ENCODE measurements around the gene CREB3L1. TPM values are rescaled to one million over a fixed set of nuclear protein-coding genes. Genes with fewer than 3 reads are reported as not detected.

Gene CREB3L1
- total RNA-seq, 1 experiment from 2014 or later = 3.3 TPM

DNA sequence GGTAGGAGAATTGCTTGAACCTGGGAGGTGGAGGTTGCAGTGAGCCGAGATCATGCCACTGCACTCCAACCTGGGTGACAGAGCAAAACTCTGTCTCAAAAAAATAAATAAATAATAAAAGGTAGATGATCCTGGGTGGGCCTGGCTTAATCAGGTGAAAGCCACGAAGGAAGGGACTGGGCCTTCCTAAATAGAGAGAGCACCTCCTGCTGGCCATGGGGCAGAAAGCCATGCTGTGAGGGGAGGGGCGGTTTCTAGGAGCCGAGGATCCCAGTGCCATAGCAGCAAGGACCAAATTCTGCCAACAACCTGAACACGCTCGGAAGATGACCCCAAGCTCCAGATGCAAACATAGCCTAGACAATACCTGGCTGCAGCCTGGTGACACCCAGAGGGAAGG, 45.3 kb downstream of the CREB3L1 start:
- Histone ChIP-seq H2BK120ac (ENCODE audit: low read depth, low read length, poor library complexity, severe bottlenecking) (no peak overlapping the region), H4K5ac (ENCODE audit: insufficient read length, low read depth, low read length) (no peak overlapping the region), H2BK15ac (ENCODE audit: low read depth, low read length) (no peak overlapping the region), H3K4me2 (ENCODE audit: insufficient read depth, insufficient read length, low read length) (no peak overlapping the region), H3K79me1 (ENCODE audit: insufficient read depth, low read depth, low read length, poor library complexity, severe bottlenecking) (no peaks in the 10 kb centered on the region), H3K14ac (ENCODE audit: insufficient read depth, low read length) (no peak overlapping the region), H3K9ac (ENCODE audit: extremely low read depth, insufficient read length, low read length) (no peak overlapping the region), H3K27ac (ENCODE audit: insufficient read length, low read depth, low read length) (no peak overlapping the region), H4K8ac (replicated peaks; ENCODE audit: insufficient read length, low read depth, low read length) (no peak overlapping the region), H2AFZ (ENCODE audit: low read length) (no peak overlapping the region), H3K79me2 (ENCODE audit: insufficient read depth, low read length) (no peaks in the 10 kb centered on the region), H4K91ac (ENCODE audit: insufficient read length, low read depth, low read length) (no peak overlapping the region), H3K4me1 (ENCODE audit: insufficient read depth, low read length) (no peaks in the 10 kb centered on the region), H3K4ac (ENCODE audit: low read depth, low read length) (no peak overlapping the region), H3K9me3 (ENCODE audit: control insufficient read depth, low read depth, low read length) (no peaks in the 10 kb centered on the region), H3K56ac (ENCODE audit: insufficient read length, low read depth, low read length) (no peak overlapping the region), H3K18ac (ENCODE audit: insufficient read length, low read depth, low read length) (no peak overlapping the region), H3K27me3 (ENCODE audit: insufficient read depth, low read length) (no peaks in the 10 kb centered on the region), H2BK20ac (ENCODE audit: low read depth, low read length, poor library complexity, severe bottlenecking) (no peak overlapping the region), H4K20me1 (ENCODE audit: control insufficient read depth, insufficient read depth, insufficient read length) (no peaks in the 10 kb centered on the region), H2BK12ac (ENCODE audit: insufficient read length, low read depth, low read length) (no peak overlapping the region), H2AK5ac (ENCODE audit: insufficient read length, low read length) (no peak overlapping the region), H3K23me2 (ENCODE audit: insufficient read length, low read depth, low read length, poor library complexity, severe bottlenecking) (no peaks in the 10 kb centered on the region), H2BK5ac (ENCODE audit: insufficient read length, low read length) (no peak overlapping the region), H3T11ph (ENCODE audit: low read length) (no peak overlapping the region), H3K23ac (ENCODE audit: insufficient read length, low read depth, low read length) (no peak overlapping the region)
- H3K9me3 Mint-ChIP-seq = no peaks in the 10 kb centered on the region
- peaks cover 11 to 14% of the 10 kb centered on the region in 2 experiments; a peak in 3 of 4 replicates for H3K4me1 Mint-ChIP-seq
- no peak overlapping the region for H3K27ac Mint-ChIP-seq
- peaks cover 0 to 9% (median 6%) of the 10 kb centered on the region in 3 experiments; a peak in 3 of 7 replicates for H3K36me3 Mint-ChIP-seq (ENCODE audit: insufficient read depth in 1 of 3, low read depth in 3 of 3)
- peaks cover 6% of the 10 kb centered on the region for H3K27me3 Mint-ChIP-seq (ENCODE audit: low read depth)
- WGBS (ENCODE audit: extremely low coverage, insufficient read length, low lambda C conversion rate) = no CpG with 5 or more reads among the region's 6 CpGs
- H3K4me3 Mint-ChIP-seq = no peak overlapping the region; a peak in 1 of 5 replicates
- TF ChIP-seq, protein P1, sequence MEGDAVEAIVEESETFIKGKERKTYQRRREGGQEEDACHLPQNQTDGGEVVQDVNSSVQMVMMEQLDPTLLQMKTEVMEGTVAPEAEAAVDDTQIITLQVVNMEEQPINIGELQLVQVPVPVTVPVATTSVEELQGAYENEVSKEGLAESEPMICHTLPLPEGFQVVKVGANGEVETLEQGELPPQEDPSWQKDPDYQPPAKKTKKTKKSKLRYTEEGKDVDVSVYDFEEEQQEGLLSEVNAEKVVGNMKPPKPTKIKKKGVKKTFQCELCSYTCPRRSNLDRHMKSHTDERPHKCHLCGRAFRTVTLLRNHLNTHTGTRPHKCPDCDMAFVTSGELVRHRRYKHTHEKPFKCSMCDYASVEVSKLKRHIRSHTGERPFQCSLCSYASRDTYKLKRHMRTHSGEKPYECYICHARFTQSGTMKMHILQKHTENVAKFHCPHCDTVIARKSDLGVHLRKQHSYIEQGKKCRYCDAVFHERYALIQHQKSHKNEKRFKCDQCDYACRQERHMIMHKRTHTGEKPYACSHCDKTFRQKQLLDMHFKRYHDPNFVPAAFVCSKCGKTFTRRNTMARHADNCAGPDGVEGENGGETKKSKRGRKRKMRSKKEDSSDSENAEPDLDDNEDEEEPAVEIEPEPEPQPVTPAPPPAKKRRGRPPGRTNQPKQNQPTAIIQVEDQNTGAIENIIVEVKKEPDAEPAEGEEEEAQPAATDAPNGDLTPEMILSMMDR (conservative IDR thresholded peaks at IDR 0.05) = peak; percentile 63
- DNase-seq = peak; percentile 66
